Measurements from ENCODE around the gene SLC2A10. TPM values are rescaled to one million over a fixed set of nuclear protein-coding genes. Genes with fewer than 3 reads are reported as not detected.
A peak's percentile ranks its signal among the peaks of the same experiment; 100 is the strongest.

SLC2A10 gene
- total and polyA plus RNA-seq, 10 of the 15 experiments (the other 5 are each of a cell fraction or from before 2014, with no cell fraction given), result not detected

DNA sequence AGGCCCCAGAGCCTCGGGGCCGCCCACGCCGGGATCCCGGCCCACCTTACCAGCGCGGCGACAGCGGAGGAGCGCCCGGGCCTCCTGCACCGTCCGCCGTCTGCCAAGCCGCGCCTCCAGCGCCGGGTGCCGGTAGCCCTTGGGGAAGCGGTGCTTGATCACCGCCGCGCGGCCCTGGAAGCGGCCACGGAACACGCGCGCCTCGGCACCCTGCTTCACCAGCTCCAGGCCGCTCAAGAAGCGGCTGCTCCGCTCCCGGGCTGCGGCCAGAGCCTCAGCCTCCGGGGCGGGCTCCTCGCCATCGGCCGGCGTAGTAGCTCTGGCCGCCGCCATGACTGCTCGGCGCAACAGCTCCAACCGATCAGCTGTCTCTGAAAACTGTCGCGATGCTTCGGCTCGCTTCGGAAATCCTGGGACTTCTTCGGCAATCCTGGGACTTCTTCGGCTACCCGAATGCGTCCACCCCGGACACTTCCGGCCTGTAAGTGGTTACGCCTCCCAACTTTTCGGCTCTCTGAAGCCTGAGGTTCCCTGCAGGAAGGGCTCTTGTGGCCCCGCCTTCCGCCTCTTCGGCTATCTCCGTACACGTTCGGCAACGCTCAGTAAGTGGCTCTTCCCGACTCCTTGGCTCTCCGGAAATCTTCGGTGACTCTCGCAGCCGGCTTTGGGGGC is 20.2 kb upstream of the SLC2A10 start, which contains the start of gene TP53RK (continued):
- TF ChIP-seq, protein P1, sequence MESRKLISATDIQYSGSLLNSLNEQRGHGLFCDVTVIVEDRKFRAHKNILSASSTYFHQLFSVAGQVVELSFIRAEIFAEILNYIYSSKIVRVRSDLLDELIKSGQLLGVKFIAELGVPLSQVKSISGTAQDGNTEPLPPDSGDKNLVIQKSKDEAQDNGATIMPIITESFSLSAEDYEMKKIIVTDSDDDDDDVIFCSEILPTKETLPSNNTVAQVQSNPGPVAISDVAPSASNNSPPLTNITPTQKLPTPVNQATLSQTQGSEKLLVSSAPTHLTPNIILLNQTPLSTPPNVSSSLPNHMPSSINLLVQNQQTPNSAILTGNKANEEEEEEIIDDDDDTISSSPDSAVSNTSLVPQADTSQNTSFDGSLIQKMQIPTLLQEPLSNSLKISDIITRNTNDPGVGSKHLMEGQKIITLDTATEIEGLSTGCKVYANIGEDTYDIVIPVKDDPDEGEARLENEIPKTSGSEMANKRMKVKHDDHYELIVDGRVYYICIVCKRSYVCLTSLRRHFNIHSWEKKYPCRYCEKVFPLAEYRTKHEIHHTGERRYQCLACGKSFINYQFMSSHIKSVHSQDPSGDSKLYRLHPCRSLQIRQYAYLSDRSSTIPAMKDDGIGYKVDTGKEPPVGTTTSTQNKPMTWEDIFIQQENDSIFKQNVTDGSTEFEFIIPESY (IDR thresholded peaks at IDR 0.05), result no peak
- TF ChIP-seq CHD1 (IDR thresholded peaks at IDR 0.05; ENCODE audit: low read depth, low read length) (no peak; the same call in 1 of the 2 replicates), MTA2 (IDR thresholded peaks at IDR 0.05; ENCODE audit: low read depth) (no peak), IKZF2 (IDR thresholded peaks at IDR 0.05) (peak; percentile 72 to 81), CHD2 (IDR thresholded peaks at IDR 0.05; ENCODE audit: borderline replicate concordance, low read depth, low read length) (peak; percentile 53; the same call in 1 of the 2 replicates), ZNF274 (IDR thresholded peaks at IDR 0.05; ENCODE audit: insufficient read depth, insufficient read length) (no peak), IRF4 (IDR thresholded peaks at IDR 0.05; ENCODE audit: low read depth, low read length) (no peak), EP300 (IDR thresholded peaks at IDR 0.05; ENCODE audit: borderline replicate concordance in 1 of 2, control insufficient read depth in 1 of 2, low read depth in 2 of 2, low read length in 2 of 2) (no peak), JUNB (IDR thresholded peaks at IDR 0.05) (no peak), EGR1 (IDR thresholded peaks at IDR 0.05; ENCODE audit: borderline replicate concordance in 1 of 2, low read depth in 2 of 2, low read length in 2 of 2) (peak in 1 of 2 experiments; percentile 75; a peak in 1 of 3 replicates), MTA3 (IDR thresholded peaks at IDR 0.05; ENCODE audit: borderline replicate concordance, low read length) (no peak), HDAC2 (IDR thresholded peaks at IDR 0.05) (no peak), TAF1 (IDR thresholded peaks at IDR 0.05; ENCODE audit: borderline replicate concordance, low read depth, low read length) (peak; percentile 84; the same call in 1 of the 2 replicates), ZZZ3 (IDR thresholded peaks at IDR 0.05; ENCODE audit: control insufficient read depth, insufficient read length, low read depth) (no peak), PAX5 (IDR thresholded peaks at IDR 0.05; ENCODE audit: borderline replicate concordance, low read depth, low read length) (no peak), HCFC1 (IDR thresholded peaks at IDR 0.05; ENCODE audit: low read length) (no peak), YY1 (IDR thresholded peaks at IDR 0.05; ENCODE audit: low read depth, low read length) (peak; percentile 95), ZSCAN29 (IDR thresholded peaks at IDR 0.05) (no peak), TBL1XR1 (IDR thresholded peaks at IDR 0.05; ENCODE audit: low read depth, low read length) (no peak), GABPA (IDR thresholded peaks at IDR 0.05; ENCODE audit: low read depth) (no peak), IKZF1 (conservative IDR thresholded peaks at IDR 0.05) (peak; percentile 86), LARP7 (IDR thresholded peaks at IDR 0.05) (peak; percentile 95), RUNX3 (IDR thresholded peaks at IDR 0.05; ENCODE audit: low read length) (0 out of 2 replicates have a peak, but pooled peaks have one; percentile 33), CBX5 (IDR thresholded peaks at IDR 0.05; ENCODE audit: low read depth) (0 out of 2 replicates have a peak, but pooled peaks have one; percentile 27)
- TF ChIP-seq, protein P2, sequence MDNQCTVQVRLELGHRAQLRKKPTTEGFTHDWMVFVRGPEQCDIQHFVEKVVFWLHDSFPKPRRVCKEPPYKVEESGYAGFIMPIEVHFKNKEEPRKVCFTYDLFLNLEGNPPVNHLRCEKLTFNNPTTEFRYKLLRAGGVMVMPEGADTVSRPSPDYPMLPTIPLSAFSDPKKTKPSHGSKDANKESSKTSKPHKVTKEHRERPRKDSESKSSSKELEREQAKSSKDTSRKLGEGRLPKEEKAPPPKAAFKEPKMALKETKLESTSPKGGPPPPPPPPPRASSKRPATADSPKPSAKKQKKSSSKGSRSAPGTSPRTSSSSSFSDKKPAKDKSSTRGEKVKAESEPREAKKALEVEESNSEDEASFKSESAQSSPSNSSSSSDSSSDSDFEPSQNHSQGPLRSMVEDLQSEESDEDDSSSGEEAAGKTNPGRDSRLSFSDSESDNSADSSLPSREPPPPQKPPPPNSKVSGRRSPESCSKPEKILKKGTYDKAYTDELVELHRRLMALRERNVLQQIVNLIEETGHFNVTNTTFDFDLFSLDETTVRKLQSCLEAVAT (IDR thresholded peaks at IDR 0.05), result peak; percentile 58; the same call in 1 of the 2 replicates
- TF ChIP-seq, protein P3, sequence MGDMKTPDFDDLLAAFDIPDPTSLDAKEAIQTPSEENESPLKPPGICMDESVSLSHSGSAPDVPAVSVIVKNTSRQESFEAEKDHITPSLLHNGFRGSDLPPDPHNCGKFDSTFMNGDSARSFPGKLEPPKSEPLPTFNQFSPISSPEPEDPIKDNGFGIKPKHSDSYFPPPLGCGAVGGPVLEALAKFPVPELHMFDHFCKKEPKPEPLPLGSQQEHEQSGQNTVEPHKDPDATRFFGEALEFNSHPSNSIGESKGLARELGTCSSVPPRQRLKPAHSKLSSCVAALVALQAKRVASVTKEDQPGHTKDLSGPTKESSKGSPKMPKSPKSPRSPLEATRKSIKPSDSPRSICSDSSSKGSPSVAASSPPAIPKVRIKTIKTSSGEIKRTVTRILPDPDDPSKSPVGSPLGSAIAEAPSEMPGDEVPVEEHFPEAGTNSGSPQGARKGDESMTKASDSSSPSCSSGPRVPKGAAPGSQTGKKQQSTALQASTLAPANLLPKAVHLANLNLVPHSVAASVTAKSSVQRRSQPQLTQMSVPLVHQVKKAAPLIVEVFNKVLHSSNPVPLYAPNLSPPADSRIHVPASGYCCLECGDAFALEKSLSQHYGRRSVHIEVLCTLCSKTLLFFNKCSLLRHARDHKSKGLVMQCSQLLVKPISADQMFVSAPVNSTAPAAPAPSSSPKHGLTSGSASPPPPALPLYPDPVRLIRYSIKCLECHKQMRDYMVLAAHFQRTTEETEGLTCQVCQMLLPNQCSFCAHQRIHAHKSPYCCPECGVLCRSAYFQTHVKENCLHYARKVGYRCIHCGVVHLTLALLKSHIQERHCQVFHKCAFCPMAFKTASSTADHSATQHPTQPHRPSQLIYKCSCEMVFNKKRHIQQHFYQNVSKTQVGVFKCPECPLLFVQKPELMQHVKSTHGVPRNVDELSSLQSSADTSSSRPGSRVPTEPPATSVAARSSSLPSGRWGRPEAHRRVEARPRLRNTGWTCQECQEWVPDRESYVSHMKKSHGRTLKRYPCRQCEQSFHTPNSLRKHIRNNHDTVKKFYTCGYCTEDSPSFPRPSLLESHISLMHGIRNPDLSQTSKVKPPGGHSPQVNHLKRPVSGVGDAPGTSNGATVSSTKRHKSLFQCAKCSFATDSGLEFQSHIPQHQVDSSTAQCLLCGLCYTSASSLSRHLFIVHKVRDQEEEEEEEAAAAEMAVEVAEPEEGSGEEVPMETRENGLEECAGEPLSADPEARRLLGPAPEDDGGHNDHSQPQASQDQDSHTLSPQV (IDR thresholded peaks at IDR 0.05), result no peak

All from GM12878 (cell line).